Measurements from ENCODE around the gene RASL11B.

Gene RASL11B

GRCh38 chr4:52874948-52875347 is 12.8 kb downstream of the RASL11B start:
- DNase-seq (ENCODE audit: low read depth) = no peak

- no peak for DNase-seq (ENCODE audit: low read depth)
Observed at GRCh38 chr4:52876069-52876468, 14.0 kb downstream of the RASL11B start.

DNA sequence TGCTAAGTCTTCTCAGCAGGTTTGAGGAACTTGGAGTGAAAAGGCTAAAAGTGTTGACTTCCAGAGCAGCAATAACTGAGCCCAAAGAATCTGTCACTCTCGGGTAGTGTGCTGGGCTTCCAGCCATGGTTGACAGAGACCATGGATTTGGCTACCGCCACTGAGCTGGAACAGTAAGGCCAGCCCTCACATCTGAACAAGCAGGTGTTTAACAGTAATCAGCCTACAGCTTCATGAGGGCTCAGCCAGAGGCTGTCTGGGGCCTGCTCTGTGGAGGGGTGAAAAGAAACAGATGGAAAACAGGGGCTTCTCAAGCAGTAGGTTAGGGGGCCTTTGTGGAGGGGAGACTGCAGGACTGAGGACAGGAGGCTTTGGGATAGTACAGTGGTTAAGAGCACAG is 14.9 kb downstream of the RASL11B start:
- no peak for DNase-seq (ENCODE audit: low read depth)

GRCh38 chr4:52877694-52878093 is 15.6 kb downstream of the RASL11B start:
- no peak for DNase-seq (ENCODE audit: low read depth)

- DNase-seq (ENCODE audit: low read depth) = no peak
Observed at GRCh38 chr4:52879471-52879870, 17.4 kb downstream of the RASL11B start.

GRCh38 chr4:52880994-52881393 is 18.9 kb downstream of the RASL11B start:
- DNase-seq (ENCODE audit: low read depth) = no peak

GRCh38 chr4:52883183-52883621 is 21.1 kb downstream of the RASL11B start:
- no peak for DNase-seq (ENCODE audit: low read depth)

DNA sequence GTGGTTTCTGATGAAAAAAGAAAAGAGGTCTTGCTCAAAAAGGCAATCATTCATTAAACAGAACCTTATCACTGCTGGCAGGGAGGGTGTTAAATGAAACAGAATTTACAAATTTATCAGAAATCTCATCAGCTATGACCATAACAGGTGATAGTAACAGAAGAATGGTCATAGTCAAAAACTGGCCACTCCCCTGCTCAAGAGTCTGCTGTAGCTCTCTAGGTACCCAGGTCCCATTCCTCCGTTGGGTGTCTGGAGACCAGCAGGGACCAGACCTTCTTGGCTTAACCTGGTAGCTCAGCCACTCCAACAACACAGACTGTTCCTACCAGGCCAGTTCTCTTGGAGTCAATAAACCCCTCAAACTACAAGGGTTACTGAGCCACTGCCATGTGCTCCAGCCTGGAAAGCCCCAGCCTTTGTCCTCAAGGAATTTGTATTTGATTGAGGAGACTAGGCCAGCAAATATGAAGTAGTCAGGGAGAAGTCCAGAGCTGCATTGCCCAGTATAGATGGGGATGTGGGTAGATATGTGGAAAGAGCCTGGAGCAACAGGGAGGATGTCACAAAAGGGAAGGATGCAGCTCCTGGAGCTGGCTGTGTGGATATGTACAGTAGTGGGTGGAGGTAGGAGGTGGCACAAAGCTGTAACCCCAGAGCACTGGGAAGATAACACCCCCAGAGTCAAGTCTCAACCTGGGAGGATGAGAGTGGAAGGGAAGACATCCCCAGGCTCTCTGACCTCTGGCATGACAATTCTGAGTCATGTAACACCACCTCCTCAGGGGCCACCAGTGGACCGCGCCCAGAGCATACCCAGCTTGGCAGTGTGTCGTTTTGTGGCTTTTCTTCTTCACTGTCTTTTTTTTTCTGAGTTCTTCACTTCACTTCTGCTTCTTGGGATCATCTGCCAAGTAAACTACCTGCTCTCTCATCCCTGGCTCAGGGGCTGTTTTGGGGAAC is 21.9 kb downstream of the RASL11B start:
- no peak for DNase-seq (ENCODE audit: low read depth)

GRCh38 chr4:52884994-52885393 is 22.9 kb downstream of the RASL11B start:
- no peak for DNase-seq (ENCODE audit: low read depth)

DNA sequence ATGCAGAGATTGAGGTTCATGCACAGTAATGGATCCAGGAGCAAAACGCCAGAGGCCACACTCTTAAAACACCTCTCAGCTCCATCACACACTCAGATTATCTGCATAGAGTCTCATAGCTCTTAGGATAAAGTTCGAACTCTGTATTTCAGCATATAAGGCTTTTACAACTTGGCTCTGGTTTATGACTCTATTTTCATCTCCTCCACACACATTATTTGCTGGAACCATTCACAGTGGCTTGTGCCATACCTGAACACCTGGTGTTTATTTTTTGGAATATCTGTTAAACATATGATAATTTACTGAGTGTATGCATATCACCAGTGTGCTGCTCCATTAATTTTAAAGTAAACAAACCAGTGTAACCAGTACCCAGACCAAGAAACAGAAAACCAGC is 27.2 kb downstream of the RASL11B start:
- DNase-seq (ENCODE audit: low read depth) = no peak

GRCh38 chr4:52889778-52890520 is 27.8 kb downstream of the RASL11B start:
- DNase-seq (ENCODE audit: low read depth) = no peak

GRCh38 chr4:52890521-52890791 is 28.3 kb downstream of the RASL11B start:
- no peak for DNase-seq (ENCODE audit: low read depth)

DNA sequence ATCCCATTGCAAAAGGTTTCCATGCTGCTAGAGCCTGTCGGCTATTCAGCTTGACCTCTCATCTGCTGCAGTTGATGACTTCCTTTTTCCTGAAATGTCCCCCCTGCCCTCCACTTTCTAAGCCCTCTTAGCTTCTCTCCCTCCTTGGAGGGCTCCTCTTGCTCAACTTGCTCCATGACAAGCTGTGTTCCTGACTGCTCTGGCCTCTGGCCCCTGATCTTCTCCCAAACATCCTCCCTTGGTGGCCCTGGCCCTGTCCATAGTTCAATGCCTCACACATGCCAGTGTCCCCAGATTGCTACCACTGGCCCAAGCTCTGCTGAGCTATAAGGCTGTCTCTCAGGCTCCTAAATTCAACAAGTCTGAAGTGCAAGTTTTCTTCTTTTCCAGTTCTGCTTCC is 29.6 kb downstream of the RASL11B start:
- DNase-seq (ENCODE audit: low read depth) = no peak

GRCh38 chr4:52892880-52893279 is 30.8 kb downstream of the RASL11B start:
- no peak for DNase-seq (ENCODE audit: low read depth)

- no peak for DNase-seq (ENCODE audit: low read depth)
Observed at GRCh38 chr4:52894443-52894842, 32.3 kb downstream of the RASL11B start.

- no peak for DNase-seq (ENCODE audit: low read depth)
Observed at GRCh38 chr4:52903273-52903672, 41.2 kb downstream of the RASL11B start.

DNA sequence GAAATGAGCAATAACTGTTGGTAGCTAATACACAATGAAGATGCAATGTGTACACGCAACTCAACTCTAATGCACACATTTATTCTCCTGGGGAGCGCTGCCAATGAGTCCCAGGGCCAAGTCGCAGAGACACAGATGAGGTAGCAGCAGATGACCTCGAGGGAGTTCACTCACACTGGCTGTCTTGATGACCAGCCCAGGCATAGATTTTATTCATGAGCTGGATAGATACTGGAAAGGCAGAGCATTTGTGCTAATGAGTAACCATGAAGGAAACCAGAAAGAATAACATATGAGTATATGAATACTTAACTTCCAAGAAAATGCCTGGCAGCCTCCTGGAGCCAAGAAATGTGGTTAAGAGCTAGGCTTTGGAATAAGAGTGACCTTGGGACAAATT is 42.3 kb downstream of the RASL11B start:
- no peak for DNase-seq (ENCODE audit: low read depth)

DNA sequence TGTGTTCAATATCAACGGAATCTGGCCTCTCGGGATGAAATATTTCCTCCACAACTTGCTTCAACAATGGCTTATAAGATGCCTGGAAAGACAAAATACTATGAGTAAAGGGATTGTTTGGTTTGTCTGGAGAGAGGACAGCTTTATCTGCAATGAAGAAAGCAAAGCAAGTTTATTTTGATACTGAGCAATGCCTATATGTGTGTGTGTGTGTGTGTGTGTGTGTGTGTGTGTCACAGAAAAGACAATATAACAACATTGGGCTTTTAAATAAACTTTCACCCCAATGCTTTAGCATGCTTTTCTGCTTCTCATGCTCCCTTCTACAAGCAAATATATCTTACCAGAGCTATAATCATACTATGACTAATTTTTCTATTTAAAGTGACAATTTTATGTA is 45.4 kb downstream of the RASL11B start:
- DNase-seq (ENCODE audit: low read depth) = no peak

- no peak for DNase-seq (ENCODE audit: low read depth)
Observed at GRCh38 chr4:52910115-52910514, 48.0 kb downstream of the RASL11B start.

- peak; percentile 27 for DNase-seq (ENCODE audit: low read depth)
Observed at GRCh38 chr4:52911684-52912294, 49.7 kb downstream of the RASL11B start.

DNA sequence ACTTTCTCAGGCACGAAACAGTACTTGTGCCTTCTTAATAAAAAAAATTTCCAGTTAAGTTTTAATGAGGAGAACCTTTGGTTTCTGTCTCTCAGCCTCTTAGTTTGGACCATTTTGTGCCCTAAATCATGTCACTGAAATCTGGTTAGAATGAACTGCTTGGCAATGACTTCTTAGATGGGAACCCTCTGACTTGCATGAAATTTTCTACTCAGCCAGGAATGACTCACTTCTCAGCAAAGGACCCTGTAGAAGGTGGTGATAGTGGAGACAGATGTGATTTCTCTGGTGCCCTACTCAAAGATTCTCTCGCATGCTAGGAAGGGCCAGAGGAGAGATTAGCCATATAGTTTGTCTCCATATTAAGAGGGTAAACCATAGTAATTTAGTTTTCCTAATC is 50.5 kb downstream of the RASL11B start:
- no peak for DNase-seq (ENCODE audit: low read depth)

DNA sequence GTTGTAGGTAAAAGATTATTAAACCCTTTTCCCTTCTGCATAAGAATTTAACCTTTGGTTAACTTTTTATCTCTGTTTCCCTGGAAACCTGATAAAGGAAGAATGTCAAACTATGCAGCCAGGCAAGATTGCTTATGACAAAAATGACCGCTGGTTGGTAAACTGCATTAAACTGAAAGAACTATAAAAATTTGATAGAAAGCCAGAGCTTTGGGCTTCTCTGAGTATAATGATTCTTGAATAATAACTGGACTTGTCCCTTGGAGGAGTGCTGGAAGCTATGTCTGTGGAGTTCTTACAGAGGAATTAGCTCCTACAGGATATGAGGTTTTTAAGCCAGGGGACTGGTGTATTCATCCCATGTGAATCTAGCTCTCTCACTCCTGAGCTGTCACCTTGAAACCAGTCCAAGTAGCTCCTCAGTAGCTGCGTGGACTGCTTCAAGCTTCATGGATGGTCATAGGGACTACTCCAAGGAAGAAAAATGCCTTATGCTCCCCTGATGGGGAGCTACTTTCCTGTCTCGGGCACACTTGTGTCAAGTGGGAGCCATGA is 52.0 kb downstream of the RASL11B start:
- DNase-seq (ENCODE audit: low read depth) = no peak

- DNase-seq (ENCODE audit: low read depth) = no peak
Observed at GRCh38 chr4:52915191-52915590, 53.1 kb downstream of the RASL11B start.
